Gastrocnemius medialis (tissue), 4 donors: ENCODE data around the gene RBBP8. TPM values are rescaled to one million over a fixed set of nuclear protein-coding genes. Genes with fewer than 3 reads are reported as not detected.

Experiments used
- ATAC-seq, 2 donors: fragments of 150-250 bp; one replicate each; pipeline ENCODE4 v1.9.1; 2016
- DNase-seq, 2 donors: peaks; one replicate each; pipeline ENCODE4 v3.0.0-alpha.2; 2019
- H3K27ac ChIP-seq, 4 donors: fragments of 200-600 bp; sonication (generic); 1 replicate in 1 of 4; 2 replicates in 3 of 4; pipeline ENCODE4 v1.5.1; 2016 to 2018; ENCODE audit warnings: mild to moderate bottlenecking in 2 of 4, moderate library complexity in 1 of 4
- H3K27me3 ChIP-seq, 3 donors: fragments of 200-600 bp; sonication (generic) in 2 of 3; 1 replicate in 1 of 3; 2 replicates in 2 of 3; pipeline versions ENCODE4 v1.5.1 to v1.6.0; 2016 to 2019; ENCODE audit warnings: mild to moderate bottlenecking in 1 of 3, moderate library complexity in 1 of 3
- H3K36me3 ChIP-seq, 2 donors: fragments of 200-600 bp; sonication (generic) in 1 of 2; one replicate each; pipeline ENCODE4 v1.5.1; 2017 to 2018
- H3K4me1 ChIP-seq, 2 donors: fragments of 200-600 bp; sonication (generic) in 1 of 2; one replicate each; pipeline ENCODE4 v1.5.1; 2016 to 2017; ENCODE audit warnings: mild to moderate bottlenecking in 2 of 2
- H3K4me3 ChIP-seq, 4 donors: fragments of 200-600 bp; sonication (generic) in 3 of 4; 1 replicate in 1 of 4; 2 replicates in 3 of 4; pipeline ENCODE4 v1.5.1; 2016 to 2019; ENCODE audit warnings: mild to moderate bottlenecking in 2 of 4
- H3K9me3 ChIP-seq, 3 donors: fragments of 200-600 bp; sonication (generic) in 2 of 3; 1 replicate in 1 of 3; 2 replicates in 2 of 3; pipeline ENCODE4 v1.5.1; 2016 to 2019
- POLR2A ChIP-seq, 2 donors: fragments of 450-650 bp; IDR thresholded peaks; one replicate each; pipeline ENCODE4 v1.6.1; 2017; ENCODE audit warnings: antibody characterized with exemption in 2 of 2, mild to moderate bottlenecking in 2 of 2, moderate library complexity in 2 of 2
- in situ Hi-C, 4 donors: fragments of 200-750 bp; cut with MboI; loops; one replicate each; pipeline versions ENCODE4 v1.15.0 to v1.8.0; 2017; ENCODE audit warnings: low sequenced_read_pairs in 4 of 4
- intact Hi-C: fragments of 100-400 bp; cut with DNase I; formaldehyde crosslinking; loops from one replicate; pipeline ENCODE4 v1.15.1; 2023; ENCODE audit warnings: low total_unique reads
- total RNA-seq, 4 donors: library from RNA; depleted of rRNA; stranded (reverse); fragments of >200 nt; gene quantifications; one replicate each; pipeline versions ENCODE4 v1.1.0 to v1.2.3, GENCODE V29; 2016
- TF ChIP-seq, protein P1 (sequence below), 5 experiments: fragments of 450-650 bp in 3 of 5; fragments of 200-600 bp in 2 of 5; sonication (generic) in 2 of 5; IDR thresholded peaks in 4 of 5; conservative IDR thresholded peaks in 1 of 5; 1 replicate in 4 of 5; 2 replicates in 1 of 5; pipeline ENCODE4 v1.5.1; 2016 to 2019; ENCODE audit warnings: antibody characterized with exemption in 5 of 5, mild to moderate bottlenecking in 3 of 5, moderate library complexity in 3 of 5

The RBBP8 gene
- total RNA-seq, 4 donors from 2014 or later, result 1.3 to 4.7 (median 1.7) TPM

DNA sequence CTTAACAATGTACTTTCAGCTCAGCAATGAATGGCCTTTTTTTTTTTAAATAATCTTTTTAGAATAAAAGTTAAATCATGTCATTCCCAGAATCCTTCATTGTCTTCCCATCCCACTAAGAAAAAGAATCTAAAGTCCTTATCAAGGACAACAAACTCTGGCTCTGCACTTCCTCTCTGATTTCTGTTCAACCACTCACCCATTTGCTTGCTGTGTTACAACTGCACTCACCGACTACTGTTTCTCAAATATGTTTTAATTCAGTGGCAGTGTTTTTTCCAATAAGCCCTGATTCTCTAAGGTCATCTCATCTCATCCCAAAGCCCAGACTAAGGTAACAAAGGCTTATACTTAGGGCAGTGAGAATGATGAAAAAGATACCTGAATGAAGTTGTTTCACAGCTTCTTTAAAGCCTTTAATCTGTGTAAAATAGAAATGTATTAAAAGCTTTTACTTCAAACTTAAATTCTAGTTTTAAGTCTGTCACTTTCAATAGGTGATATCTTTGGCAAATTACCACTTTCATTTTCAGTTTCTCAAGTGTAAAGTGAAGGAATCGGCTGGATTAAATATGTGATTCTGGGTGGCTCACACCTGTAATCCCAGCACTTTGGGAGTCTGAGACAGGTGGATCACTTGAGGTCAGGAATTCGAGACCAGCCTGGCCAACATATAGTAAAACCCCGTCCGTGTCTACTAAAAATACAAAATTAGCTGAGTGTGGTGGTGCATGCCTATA lies 87.6 kb downstream of the RBBP8 start:
- ATAC-seq (no peak), DNase-seq (no peak)
- Histone ChIP-seq H3K27me3 (no peaks in the 10 kb centered on the region), H3K36me3 (no peaks in the 10 kb centered on the region), H3K9me3 (no peaks in the 10 kb centered on the region), H3K4me3 (no peak overlapping the region), H3K4me1 (no peaks in the 10 kb centered on the region), H3K27ac (no peak overlapping the region)
- no peak for TF ChIP-seq POLR2A (IDR thresholded peaks at IDR 0.05)
- TF ChIP-seq, protein P1, sequence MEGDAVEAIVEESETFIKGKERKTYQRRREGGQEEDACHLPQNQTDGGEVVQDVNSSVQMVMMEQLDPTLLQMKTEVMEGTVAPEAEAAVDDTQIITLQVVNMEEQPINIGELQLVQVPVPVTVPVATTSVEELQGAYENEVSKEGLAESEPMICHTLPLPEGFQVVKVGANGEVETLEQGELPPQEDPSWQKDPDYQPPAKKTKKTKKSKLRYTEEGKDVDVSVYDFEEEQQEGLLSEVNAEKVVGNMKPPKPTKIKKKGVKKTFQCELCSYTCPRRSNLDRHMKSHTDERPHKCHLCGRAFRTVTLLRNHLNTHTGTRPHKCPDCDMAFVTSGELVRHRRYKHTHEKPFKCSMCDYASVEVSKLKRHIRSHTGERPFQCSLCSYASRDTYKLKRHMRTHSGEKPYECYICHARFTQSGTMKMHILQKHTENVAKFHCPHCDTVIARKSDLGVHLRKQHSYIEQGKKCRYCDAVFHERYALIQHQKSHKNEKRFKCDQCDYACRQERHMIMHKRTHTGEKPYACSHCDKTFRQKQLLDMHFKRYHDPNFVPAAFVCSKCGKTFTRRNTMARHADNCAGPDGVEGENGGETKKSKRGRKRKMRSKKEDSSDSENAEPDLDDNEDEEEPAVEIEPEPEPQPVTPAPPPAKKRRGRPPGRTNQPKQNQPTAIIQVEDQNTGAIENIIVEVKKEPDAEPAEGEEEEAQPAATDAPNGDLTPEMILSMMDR (IDR thresholded peaks at IDR 0.05 in 4 of 5, conservative IDR thresholded peaks at IDR 0.05 in 1 of 5), result no peak
- intact Hi-C loops, result no loop called here
- in situ Hi-C loops, result no loop called here

DNA sequence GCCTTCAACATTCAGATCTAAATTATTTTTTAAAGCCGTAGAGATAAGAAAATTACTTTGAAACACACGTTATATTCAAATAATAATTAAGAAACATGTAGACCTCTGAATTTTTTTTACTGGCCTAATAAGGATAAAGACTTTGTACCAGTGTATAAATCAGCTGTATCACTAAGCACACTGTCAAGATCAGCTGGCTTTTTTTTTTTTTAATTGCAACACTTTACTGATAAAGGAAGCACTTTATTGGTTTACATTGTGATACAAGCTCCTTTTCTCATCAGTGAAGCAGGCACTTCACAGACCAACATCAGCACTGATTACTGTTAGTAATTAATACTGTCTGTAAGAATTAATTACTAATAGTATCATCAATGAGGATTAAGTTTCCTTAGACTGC lies 88.5 kb downstream of the RBBP8 start:
- no peaks in the 10 kb centered on the region for H3K4me1 ChIP-seq
- in situ Hi-C loops, result no loop called here
- H3K27me3 ChIP-seq, result no peaks in the 10 kb centered on the region
- no peak for ATAC-seq
- H3K36me3 ChIP-seq, result no peaks in the 10 kb centered on the region
- no peaks in the 10 kb centered on the region for H3K9me3 ChIP-seq
- TF ChIP-seq POLR2A (IDR thresholded peaks at IDR 0.05), result no peak
- TF ChIP-seq, protein P1 (IDR thresholded peaks at IDR 0.05 in 4 of 5, conservative IDR thresholded peaks at IDR 0.05 in 1 of 5), result no peak
- DNase-seq, result no peak
- H3K27ac ChIP-seq, result no peak overlapping the region
- H3K4me3 ChIP-seq, result no peak overlapping the region
- intact Hi-C loops, result no loop called here

DNA sequence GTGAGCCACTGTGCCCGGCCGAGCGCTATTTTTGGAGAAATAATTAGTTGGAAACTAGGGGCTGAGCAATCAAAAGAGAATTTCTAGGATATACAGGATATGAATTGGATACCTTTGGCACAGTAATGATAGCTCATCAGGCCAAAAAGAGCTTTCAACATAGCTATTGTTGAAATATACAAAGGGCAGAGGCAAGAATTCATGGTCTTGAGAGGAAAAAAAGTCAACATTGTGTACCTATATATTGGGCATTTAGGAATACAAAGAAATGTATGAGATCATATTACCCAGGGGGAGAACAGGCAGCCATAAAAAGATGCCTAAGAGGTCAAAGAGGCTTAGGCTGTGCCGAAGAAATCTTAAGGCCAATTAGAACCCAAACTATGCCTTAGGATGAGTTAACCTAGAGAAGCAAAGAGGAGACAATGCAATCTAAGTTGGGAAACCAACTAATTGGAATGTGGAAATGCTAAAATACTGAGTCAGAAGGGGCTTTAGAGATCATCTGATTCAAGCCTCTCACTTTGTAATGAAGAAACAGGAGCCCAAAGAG lies 99.0 kb downstream of the RBBP8 start:
- Histone ChIP-seq H3K9me3 (no peaks in the 10 kb centered on the region), H3K4me3 (no peak overlapping the region), H3K27me3 (no peaks in the 10 kb centered on the region), H3K27ac (no peak overlapping the region), H3K4me1 (no peaks in the 10 kb centered on the region), H3K36me3 (no peaks in the 10 kb centered on the region)
- ATAC-seq, result no peak
- intact Hi-C loops, result no loop called here
- in situ Hi-C loops, result loop anchor here in 1 of 4 donors (25.0 kb wide), 1 partner anchor 355 kb away; no protein-coding TSS in a partner anchor
- TF ChIP-seq, protein P1 (IDR thresholded peaks at IDR 0.05 in 4 of 5, conservative IDR thresholded peaks at IDR 0.05 in 1 of 5), result no peak
- TF ChIP-seq POLR2A (IDR thresholded peaks at IDR 0.05), result no peak
- no peak for DNase-seq

DNA sequence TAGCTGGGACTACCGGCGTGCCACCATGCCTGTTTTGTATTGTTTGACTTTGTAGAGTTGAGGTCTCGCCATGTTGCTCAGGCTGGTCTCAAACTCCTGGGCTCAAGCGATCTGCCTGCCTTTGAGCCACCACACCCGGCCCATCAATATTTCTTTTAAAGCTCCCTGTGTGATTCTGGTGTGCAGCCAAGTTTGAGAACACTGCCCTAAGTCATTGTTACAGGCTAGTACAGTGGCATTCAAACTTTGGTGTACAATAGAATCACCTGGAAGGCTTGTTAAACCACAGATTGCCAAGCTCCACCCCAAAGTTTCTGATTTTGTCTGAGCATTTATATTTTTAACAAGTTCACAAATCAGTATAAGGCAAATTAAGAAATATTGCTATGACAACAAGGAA lies 99.9 kb downstream of the RBBP8 start:
- no peak overlapping the region for H3K4me3 ChIP-seq
- TF ChIP-seq POLR2A (IDR thresholded peaks at IDR 0.05), result no peak
- TF ChIP-seq, protein P1 (IDR thresholded peaks at IDR 0.05 in 4 of 5, conservative IDR thresholded peaks at IDR 0.05 in 1 of 5), result no peak
- H3K27ac ChIP-seq, result no peak overlapping the region
- intact Hi-C loops, result no loop called here
- H3K9me3 ChIP-seq, result no peaks in the 10 kb centered on the region
- H3K36me3 ChIP-seq, result no peaks in the 10 kb centered on the region
- no peak for ATAC-seq
- H3K4me1 ChIP-seq, result no peaks in the 10 kb centered on the region
- in situ Hi-C loops, result loop anchor here in 1 of 4 donors (25.0 kb wide), 1 partner anchor 354 kb away; no protein-coding TSS in a partner anchor
- no peaks in the 10 kb centered on the region for H3K27me3 ChIP-seq
- no peak for DNase-seq
